Raji (cell line): ENCODE results near the gene IDS.

Source experiments
- POLR2A ChIP-seq: IDR thresholded peaks from 2 replicates; pipeline ENCODE4 v1.6.1; 2011; ENCODE audit warnings: low read depth, low read length, control low read depth; ENCODE audit not compliant: insufficient read depth

IDS gene

DNA sequence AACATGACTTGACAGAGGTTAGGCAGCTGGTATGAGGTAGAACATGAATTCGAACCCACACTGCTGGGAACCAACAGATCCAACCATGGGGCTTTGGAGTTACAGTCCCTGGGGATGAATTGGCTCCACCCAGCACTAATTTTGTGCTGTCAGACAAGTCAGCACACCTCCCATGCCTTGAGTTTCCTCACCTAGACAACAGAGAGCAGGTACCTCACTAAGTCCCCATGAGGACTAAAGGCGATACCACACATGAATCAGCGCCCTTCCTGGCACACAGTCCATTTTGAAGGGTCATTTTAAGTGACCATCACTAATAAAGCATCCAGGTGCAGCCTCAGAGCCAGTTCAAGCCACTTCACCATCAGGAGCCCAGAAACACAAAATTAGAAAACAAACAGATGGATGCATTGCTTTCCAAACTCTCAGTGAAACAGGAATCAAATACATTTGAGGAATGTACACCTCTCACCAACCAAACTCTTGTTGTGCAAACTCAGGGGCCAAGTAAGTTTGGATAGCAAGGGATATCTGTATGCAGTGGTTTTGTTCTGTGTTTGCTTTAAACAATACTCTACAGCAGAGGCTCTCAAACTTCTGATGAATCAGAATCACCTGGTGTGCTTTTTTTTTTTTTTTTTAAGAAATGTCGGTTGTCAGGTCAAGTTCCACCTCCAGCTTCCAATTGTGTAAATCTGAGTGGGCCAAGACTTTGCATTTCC is 10.1 kb downstream of the IDS start:
- no peak for TF ChIP-seq POLR2A

DNA sequence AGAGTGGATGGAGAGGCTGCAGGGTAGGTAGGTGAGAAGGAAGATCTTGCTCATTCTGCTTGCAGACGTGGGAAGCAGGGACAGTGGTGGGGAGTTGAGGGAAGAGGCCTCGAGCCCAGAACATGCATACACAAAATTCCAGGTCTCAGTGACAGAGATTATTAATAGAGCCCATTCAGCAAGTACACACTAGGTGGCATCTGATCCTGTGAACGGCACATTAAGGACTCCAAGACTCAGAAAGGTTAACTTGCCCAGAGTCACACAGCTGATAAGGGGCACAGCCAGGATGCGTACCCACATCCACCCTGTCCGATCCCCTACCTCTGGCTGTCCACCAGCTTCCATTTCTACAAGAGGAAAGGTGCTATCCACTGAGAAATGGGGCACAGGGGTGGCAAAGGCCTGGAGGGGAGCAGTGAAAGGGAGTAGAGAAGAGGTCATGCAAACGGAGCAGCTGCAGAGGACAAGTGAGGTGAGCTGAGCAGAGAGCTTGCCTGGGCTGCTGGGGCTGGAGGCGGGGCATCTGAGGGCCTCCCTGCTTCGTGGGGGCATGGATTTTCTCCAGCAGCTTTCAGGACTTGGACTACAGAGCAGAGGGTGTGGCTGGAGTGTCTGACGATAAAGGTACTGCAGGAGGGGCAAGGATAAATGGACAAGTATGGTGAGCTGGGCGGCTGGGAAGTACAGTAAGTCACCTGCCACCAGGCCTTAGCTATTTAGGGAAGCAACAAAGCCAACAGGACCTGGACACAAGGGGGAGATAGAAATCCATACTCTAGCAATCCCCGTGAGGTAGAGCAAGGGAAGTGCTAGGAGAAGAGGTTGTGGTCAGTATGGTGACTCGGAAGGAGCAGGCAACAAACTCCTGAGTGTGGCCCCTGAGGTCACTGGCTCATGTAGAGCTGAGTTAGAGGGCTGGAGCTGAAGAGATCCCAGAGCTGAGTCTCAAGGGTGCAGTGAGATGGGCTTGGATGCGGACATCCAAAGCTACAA is 11.2 kb downstream of the IDS start:
- no peak for TF ChIP-seq POLR2A

- TF ChIP-seq POLR2A = no peak
Observed at GRCh38 chrX:149491812-149492211, 13.3 kb downstream of the IDS start.

DNA sequence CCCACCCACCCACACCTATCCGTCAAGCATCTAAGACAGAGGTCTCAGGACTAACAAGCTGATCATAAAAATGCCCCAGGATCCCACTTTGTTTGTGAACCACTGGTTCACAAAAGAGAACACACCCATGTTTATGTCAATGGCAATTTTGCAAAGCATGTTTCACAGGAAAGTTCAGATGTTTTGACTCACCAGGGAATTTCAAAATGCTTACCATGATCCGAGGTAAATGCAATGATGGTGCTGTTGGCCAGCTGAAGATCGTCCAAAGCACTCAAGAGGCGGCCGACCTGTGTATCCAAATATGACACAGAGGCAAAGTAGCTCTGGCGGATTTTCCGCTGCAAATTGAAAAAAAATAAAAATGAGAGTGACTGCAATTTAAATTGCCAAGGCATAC is 15.0 kb downstream of the IDS start:
- no peak for TF ChIP-seq POLR2A

DNA sequence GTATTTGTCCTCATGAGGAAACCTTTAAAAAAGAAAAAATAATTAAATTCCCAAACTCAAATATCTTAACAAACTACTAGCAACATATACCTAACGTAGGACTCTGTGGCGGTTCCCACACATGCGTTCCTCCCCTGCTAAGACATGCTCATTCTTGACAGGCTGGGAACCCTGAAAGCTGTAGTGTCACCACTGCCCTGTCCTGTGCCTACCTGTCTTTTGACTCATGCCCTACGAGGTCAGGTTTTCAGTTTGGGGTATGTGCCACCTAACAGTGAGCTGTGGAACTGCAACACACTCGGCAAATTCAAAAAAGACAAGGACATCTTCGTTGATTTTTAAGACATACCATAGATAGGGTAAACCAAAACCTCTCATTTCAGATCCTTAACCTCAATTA is 17.8 kb downstream of the IDS start:
- TF ChIP-seq POLR2A = no peak

GRCh38 chrX:149476513-149476912 is 28.6 kb downstream of the IDS start:
- TF ChIP-seq POLR2A = no peak

- no peak for TF ChIP-seq POLR2A
Observed at GRCh38 chrX:149473966-149474365, 31.1 kb downstream of the IDS start.

DNA sequence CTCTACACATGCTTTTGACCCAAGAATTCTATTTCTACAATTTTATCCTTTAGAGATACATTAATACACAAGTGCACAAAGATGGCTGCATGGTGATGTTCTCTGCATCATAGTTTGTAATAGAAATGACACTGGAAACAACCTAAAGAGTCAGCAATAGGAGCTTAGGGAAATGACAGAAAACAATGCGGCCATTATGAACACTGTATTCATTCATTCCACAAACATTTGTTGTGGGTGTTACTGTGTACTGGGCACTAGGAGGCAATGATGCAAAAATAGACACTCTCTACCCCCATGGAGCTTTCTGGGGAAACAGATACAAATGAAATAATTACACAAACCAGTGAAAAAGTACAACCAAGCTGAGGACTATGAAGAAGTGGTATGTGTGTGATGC is 32.0 kb downstream of the IDS start:
- no peak for TF ChIP-seq POLR2A

DNA sequence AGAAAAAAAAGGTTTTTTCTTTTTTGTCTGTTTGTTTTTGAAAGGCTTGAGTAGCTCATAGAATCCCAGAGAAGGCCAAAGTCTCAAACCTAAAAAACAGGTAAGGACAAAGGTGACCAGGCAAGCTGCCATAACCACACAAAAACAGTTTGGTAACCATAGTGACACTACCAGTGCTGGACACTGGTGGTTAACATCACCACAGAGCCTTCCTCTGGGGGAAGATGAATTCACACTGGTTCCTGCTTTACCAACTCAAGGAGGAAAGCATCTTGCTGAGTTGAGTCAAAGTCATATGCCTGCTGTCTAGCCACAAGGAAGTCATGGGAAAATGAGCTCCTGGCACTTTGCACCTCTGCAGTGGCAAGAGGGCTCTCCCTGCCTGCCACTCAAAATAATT is 32.5 kb downstream of the IDS start:
- TF ChIP-seq POLR2A = no peak

DNA sequence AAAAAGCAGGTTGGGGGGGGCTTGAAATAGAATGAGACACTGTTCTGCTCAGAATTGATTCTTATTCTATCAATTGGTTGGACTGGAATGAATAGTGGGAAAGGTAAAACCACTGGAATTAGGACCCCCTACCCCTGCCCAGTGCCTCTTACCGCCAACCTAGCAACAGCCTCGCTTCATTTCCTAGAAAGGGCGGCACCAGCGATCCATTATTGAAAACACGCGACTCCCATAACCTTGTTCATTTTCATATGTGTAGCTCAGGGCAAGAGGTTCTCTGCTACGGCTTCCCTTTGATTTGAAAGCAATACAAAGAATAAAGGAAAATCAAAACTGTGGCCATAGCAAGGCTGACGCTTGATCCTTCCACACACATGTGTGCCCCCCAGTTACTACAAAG is 33.7 kb downstream of the IDS start:
- TF ChIP-seq POLR2A = no peak

DNA sequence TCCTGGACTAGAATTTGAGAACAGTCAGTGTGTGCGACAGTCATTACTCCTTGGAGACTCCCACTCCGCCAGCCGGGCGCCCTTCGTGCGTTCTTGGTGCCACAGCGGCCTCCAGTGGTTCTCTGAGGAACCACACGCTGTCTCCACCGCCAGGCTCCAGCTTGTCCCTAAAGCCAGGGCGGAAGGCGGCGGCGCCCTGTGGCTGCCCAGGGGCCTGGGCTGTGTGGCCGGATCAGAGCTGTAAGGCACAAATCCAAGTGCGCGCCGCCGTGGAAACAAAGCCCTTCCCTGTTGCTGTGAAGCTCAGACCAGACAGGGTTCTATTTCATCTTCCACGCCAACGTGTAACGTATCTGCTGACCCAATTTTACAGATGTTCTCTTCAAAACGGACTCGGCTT is 34.2 kb downstream of the IDS start:
- TF ChIP-seq POLR2A = no peak

DNA sequence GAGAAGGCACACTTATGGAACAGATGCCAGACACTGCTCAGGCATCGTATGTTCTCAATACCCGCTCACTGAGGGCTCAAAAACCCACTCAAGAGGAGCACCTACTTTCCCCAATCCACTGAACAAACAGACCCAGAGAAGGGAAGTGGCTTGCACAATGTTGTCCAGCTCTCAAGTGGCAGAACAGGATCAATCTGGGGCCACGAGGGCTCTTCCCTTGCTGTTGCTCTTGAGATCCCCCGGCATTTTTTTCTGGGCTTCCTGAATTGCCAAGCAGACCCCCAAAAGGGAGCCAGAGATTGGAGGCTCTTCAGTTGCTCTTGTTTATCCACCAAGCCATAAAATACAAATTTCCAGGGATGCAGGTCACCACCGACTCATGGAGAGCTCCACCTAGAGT is 35.7 kb downstream of the IDS start:
- TF ChIP-seq POLR2A = no peak

DNA sequence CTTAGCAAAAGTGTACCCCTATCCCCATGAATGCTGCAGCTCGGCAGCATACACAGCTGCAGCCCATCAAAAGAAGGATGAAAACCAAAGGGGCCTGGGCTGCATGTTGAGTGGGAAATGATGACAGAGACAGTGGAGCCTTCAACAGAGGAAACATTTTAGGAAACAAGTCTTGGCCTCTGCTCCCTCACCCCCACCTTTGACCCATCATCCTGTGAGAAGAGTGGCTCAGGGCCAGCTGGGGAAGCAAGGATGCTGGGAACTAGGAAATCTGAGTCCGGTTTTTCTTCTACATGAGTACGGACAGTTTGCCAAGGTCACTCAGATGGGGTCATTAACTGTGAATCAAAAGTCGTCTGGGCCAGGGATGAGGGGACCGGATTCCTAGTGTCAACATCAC is 37.2 kb downstream of the IDS start:
- TF ChIP-seq POLR2A = no peak

- no peak for TF ChIP-seq POLR2A
Observed at GRCh38 chrX:149467461-149467860, 37.6 kb downstream of the IDS start.

DNA sequence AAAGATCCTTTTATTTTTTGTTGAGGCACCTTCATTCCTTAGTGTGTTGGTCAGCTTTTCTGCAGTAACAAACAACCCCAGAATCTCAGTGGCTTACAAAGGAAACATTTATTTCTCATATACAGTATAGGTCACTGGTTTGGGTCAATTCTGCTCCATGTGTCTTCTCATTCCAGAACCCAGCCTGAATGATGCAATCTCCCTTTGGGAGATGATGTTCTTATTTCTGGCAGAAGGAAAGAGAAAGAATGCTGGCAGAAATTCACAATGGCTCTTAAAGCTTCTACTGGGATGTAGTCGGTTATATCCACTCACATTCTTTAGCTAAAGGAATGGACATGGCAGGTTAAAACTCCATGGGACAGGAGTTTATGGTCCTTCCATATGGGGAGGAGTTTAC is 42.3 kb downstream of the IDS start:
- TF ChIP-seq POLR2A = no peak

DNA sequence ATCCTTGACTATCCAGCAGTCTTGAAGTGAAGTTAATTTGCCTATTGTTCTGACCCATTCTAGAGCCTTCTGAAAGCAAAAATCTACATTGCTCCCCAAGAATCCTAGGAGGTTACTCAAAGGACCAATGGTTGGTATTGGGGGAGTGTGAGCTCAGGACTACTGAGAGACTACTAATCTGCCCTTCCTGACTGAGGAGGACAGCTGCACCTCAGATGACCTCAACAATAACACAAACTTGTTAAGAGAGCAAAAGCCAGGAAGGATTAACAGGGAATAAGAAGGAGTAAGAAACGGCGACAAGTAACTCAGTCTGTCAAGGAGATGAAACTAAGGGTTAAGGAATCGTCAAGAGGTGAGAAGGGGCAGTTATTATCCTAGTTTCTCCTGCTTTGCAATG is 43.4 kb downstream of the IDS start:
- no peak for TF ChIP-seq POLR2A
